GM12875 (cell line): Measurements from ENCODE around the gene PFKP.
A peak's percentile ranks its signal among the peaks of the same experiment; 100 is the strongest.

Source experiments
- H3K4me3 ChIP-seq: one replicate; pipeline ENCODE4 v1.5.1; 2011; ENCODE audit warnings: low read depth, low read length, control low read depth
- CTCF ChIP-seq: IDR thresholded peaks from 2 replicates; pipeline ENCODE4 v1.5.1; 2011; ENCODE audit warnings: low read depth, mild to moderate bottlenecking, control low read depth, inconsistent platforms, low read length, moderate library complexity, borderline replicate concordance; ENCODE audit not compliant: insufficient read depth

Gene PFKP

GRCh38 chr10:3037182-3037581 lies 30.2 kb upstream of the PFKP start:
- H3K4me3 ChIP-seq, result no peak overlapping the region
- TF ChIP-seq CTCF, result no peak

GRCh38 chr10:3040069-3040468 lies 27.3 kb upstream of the PFKP start:
- no peak for TF ChIP-seq CTCF
- H3K4me3 ChIP-seq, result no peak overlapping the region

GRCh38 chr10:3042589-3042988 lies 24.8 kb upstream of the PFKP start:
- TF ChIP-seq CTCF, result no peak
- H3K4me3 ChIP-seq, result no peak overlapping the region

- TF ChIP-seq CTCF, result peak; percentile 63
- no peak overlapping the region for H3K4me3 ChIP-seq
These were observed 23.6 kb upstream of the PFKP start for GRCh38 chr10:3043512-3044368.

- no peak for TF ChIP-seq CTCF
- H3K4me3 ChIP-seq, result no peak overlapping the region
These were observed 21.7 kb upstream of the PFKP start for GRCh38 chr10:3045471-3046209.

- TF ChIP-seq CTCF, result no peak
- no peak overlapping the region for H3K4me3 ChIP-seq
These were observed 21.1 kb upstream of the PFKP start for GRCh38 chr10:3046210-3046779.
